H9 (cell line): ENCODE results near the gene AQP3. TPM values are rescaled to one million over a fixed set of nuclear protein-coding genes. Genes with fewer than 3 reads are reported as not detected.

Experiments
- DNase-seq: peaks from one replicate; pipeline ENCODE4 v3.0.0-alpha.2; 2017
- H2AFZ ChIP-seq: one replicate; pipeline ENCODE4 v1.6.1; 2013; ENCODE audit warnings: mild to moderate bottlenecking, low read length, control low read depth, moderate library complexity
- H2AK5ac ChIP-seq: 2 replicates; pipeline ENCODE4 v1.6.1; 2013; ENCODE audit warnings: low read length, control low read depth, mixed read lengths; ENCODE audit not compliant: insufficient read length
- H2BK120ac ChIP-seq: one replicate; pipeline ENCODE4 v1.6.1; 2013; ENCODE audit warnings: low read depth, mild to moderate bottlenecking, low read length, control low read depth, inconsistent platforms; ENCODE audit not compliant: poor library complexity, severe bottlenecking
- H2BK12ac ChIP-seq: 2 replicates; pipeline ENCODE4 v1.6.1; 2013; ENCODE audit warnings: low read length, control low read depth, mixed read lengths, low read depth; ENCODE audit not compliant: insufficient read length
- H2BK15ac ChIP-seq: 2 replicates; pipeline ENCODE4 v1.6.1; 2013; ENCODE audit warnings: low read depth, low read length, control low read depth
- H2BK20ac ChIP-seq: one replicate; pipeline ENCODE4 v1.6.1; 2013; ENCODE audit warnings: low read depth, mild to moderate bottlenecking, low read length, control low read depth, inconsistent platforms; ENCODE audit not compliant: poor library complexity, severe bottlenecking
- H2BK5ac ChIP-seq: 2 replicates; pipeline ENCODE4 v1.6.1; 2013; ENCODE audit warnings: low read length, control low read depth, mixed read lengths; ENCODE audit not compliant: insufficient read length
- H3K14ac ChIP-seq: 2 replicates; pipeline ENCODE4 v1.6.1; 2013; ENCODE audit warnings: low read length, control low read depth; ENCODE audit not compliant: insufficient read depth
- H3K18ac ChIP-seq: 2 replicates; pipeline ENCODE4 v1.6.1; 2013; ENCODE audit warnings: low read depth, mild to moderate bottlenecking, mixed read lengths, low read length, control low read depth; ENCODE audit not compliant: insufficient read length
- H3K23ac ChIP-seq: 2 replicates; pipeline ENCODE4 v1.6.1; 2013; ENCODE audit warnings: low read length, control low read depth, mixed read lengths, low read depth; ENCODE audit not compliant: insufficient read length
- H3K23me2 ChIP-seq: 2 replicates; pipeline ENCODE4 v1.6.1; 2013; ENCODE audit warnings: low read depth, mild to moderate bottlenecking, mixed read lengths, low read length, control low read depth; ENCODE audit not compliant: insufficient read length, poor library complexity, severe bottlenecking
- H3K27ac ChIP-seq: 2 replicates; pipeline ENCODE4 v1.5.1; 2013; ENCODE audit warnings: low read length, control low read depth, mixed read lengths, low read depth; ENCODE audit not compliant: insufficient read length
- H3K27me3 ChIP-seq: 2 replicates; pipeline ENCODE4 v1.6.1; 2013; ENCODE audit warnings: low read length, control low read depth, inconsistent platforms; ENCODE audit not compliant: insufficient read depth
- H3K4ac ChIP-seq: 2 replicates; pipeline ENCODE4 v1.6.1; 2013; ENCODE audit warnings: low read depth, mild to moderate bottlenecking, control low read depth, inconsistent platforms, low read length, moderate library complexity
- H3K4me1 ChIP-seq: 2 replicates; pipeline ENCODE4 v1.6.1; 2013; ENCODE audit warnings: low read length, control low read depth, inconsistent platforms; ENCODE audit not compliant: insufficient read depth
- H3K4me2 ChIP-seq: 2 replicates; pipeline ENCODE4 v1.6.1; 2013; ENCODE audit warnings: low read length, control low read depth, mixed read lengths; ENCODE audit not compliant: insufficient read length, insufficient read depth
- H3K56ac ChIP-seq: 2 replicates; pipeline ENCODE4 v1.6.1; 2013; ENCODE audit warnings: low read depth, mild to moderate bottlenecking, mixed read lengths, low read length, control low read depth; ENCODE audit not compliant: insufficient read length
- H3K79me1 ChIP-seq: 2 replicates; pipeline ENCODE4 v1.6.1; 2013; ENCODE audit warnings: low read depth, mild to moderate bottlenecking, moderate library complexity, low read length, control low read depth, inconsistent platforms; ENCODE audit not compliant: insufficient read depth, poor library complexity, severe bottlenecking
- H3K79me2 ChIP-seq: 2 replicates; pipeline ENCODE4 v1.6.1; 2013; ENCODE audit warnings: low read length, control low read depth, inconsistent platforms; ENCODE audit not compliant: insufficient read depth
- H3K9ac ChIP-seq: 2 replicates; pipeline ENCODE4 v1.6.1; 2013; ENCODE audit warnings: low read length, control low read depth, mixed read lengths; ENCODE audit not compliant: insufficient read length; ENCODE audit errors: extremely low read depth
- H3K9me3 ChIP-seq: one replicate; pipeline ENCODE4 v1.6.1; 2013; ENCODE audit warnings: low read depth, low read length, inconsistent platforms; ENCODE audit not compliant: control insufficient read depth
- H3T11ph ChIP-seq: one replicate; pipeline ENCODE4 v1.6.1; 2013; ENCODE audit warnings: mild to moderate bottlenecking, low read length, control low read depth, inconsistent platforms
- H4K20me1 ChIP-seq: one replicate; pipeline ENCODE4 v1.6.1; 2013; ENCODE audit not compliant: control insufficient read depth, insufficient read length, insufficient read depth
- H4K5ac ChIP-seq: 2 replicates; pipeline ENCODE4 v1.6.1; 2013; ENCODE audit warnings: low read depth, mild to moderate bottlenecking, mixed read lengths, low read length, control low read depth; ENCODE audit not compliant: insufficient read length
- H4K8ac ChIP-seq: replicated peaks from 2 replicates; pipeline ENCODE4 v1.6.1; 2013; ENCODE audit warnings: low read length, control low read depth, mixed read lengths, low read depth; ENCODE audit not compliant: insufficient read length
- H4K91ac ChIP-seq: 2 replicates; pipeline ENCODE4 v1.6.1; 2013; ENCODE audit warnings: low read depth, mild to moderate bottlenecking, moderate library complexity, mixed read lengths, low read length, control low read depth; ENCODE audit not compliant: insufficient read length
- H3K27ac Mint-ChIP-seq, 3 experiments: 2 replicates in 2 of 3; 3 replicates in 1 of 3; pipeline ENCODE4 v1.8.0; 2020 to 2021; ENCODE audit warnings: mixed read lengths in 3 of 3, mild to moderate bottlenecking in 1 of 3, moderate library complexity in 1 of 3
- H3K27me3 Mint-ChIP-seq: 2 replicates; pipeline ENCODE4 v1.8.0; 2021; ENCODE audit warnings: low read depth, mild to moderate bottlenecking, moderate library complexity, mixed read lengths
- H3K36me3 Mint-ChIP-seq, 3 experiments: 2 replicates in 2 of 3; 3 replicates in 1 of 3; pipeline ENCODE4 v1.8.0; 2020 to 2021; ENCODE audit warnings: low read depth in 3 of 3, mixed read lengths in 3 of 3; ENCODE audit not compliant: insufficient read depth in 1 of 3
- H3K4me1 Mint-ChIP-seq, 2 experiments: 2 replicates each; pipeline ENCODE4 v1.8.0; 2020; ENCODE audit warnings: mixed read lengths in 2 of 2
- H3K4me3 Mint-ChIP-seq, 2 experiments: 2 replicates in 1 of 2; 3 replicates in 1 of 2; pipeline ENCODE4 v1.8.0; 2020 to 2021; ENCODE audit warnings: mild to moderate bottlenecking in 2 of 2, mixed read lengths in 2 of 2, moderate library complexity in 1 of 2
- H3K9me3 Mint-ChIP-seq, 2 experiments: 2 replicates in 1 of 2; 3 replicates in 1 of 2; pipeline ENCODE4 v1.8.0; 2020; ENCODE audit warnings: mild to moderate bottlenecking in 2 of 2, mixed read lengths in 2 of 2, moderate library complexity in 1 of 2
- WGBS: extraction: QIAGEN DNeasy Blood & Tissue Kit; methylation state at CpG from one replicate; pipeline ENCODE4 v1.1.7; 2013; ENCODE audit warnings: missing lambda C conversion rate, low lambda C conversion rate, mixed read lengths; ENCODE audit not compliant: insufficient read length; ENCODE audit errors: extremely low coverage; 5-methylcytosine and 5-hydroxymethylcytosine counted together
- total RNA-seq: library from RNA; stranded (reverse); gene quantifications from 2 replicates; pipeline ENCODE4 v1.2.1, GENCODE V29; 2021
- TF ChIP-seq, protein P1 (sequence below): fragments of 200-600 bp; sonication (generic); conservative IDR thresholded peaks from 3 replicates; pipeline ENCODE4 v1.8.0; 2021; ENCODE audit warnings: antibody characterized with exemption, mild to moderate bottlenecking

Gene AQP3
- total RNA-seq, 1 experiment from 2014 or later = 1.6 TPM

DNA sequence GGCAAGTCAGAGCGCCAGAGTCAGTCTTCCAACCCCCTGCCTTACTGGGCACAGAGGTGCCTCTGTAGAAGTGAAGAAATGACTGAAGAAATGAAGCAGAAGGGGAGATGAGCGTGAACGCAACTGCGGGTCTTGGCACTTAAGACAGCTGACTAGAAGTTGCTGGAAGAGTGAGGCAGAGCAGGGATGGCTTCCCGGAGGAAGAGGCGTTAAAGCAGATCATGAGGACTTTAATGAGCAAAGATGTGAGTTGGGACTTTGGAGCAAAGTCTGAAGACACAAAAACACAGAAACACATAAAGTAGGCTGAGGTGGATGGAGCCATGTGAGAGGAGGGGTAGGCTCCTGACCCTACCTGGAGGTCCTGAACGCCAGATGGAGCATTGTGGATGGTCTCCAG lies 7.2 kb downstream of the AQP3 start:
- Histone ChIP-seq H4K20me1 (no peaks in the 10 kb centered on the region), H2BK12ac (no peak overlapping the region), H3K23me2 (no peaks in the 10 kb centered on the region), H3K9ac (no peak overlapping the region), H4K5ac (no peak overlapping the region), H2AFZ (no peak overlapping the region), H4K91ac (peak overlapping the region; percentile 63), H3K23ac (no peak overlapping the region), H3K18ac (no peak overlapping the region), H3K14ac (no peak overlapping the region), H4K8ac (no peak overlapping the region), H3T11ph (no peak overlapping the region), H3K79me2 (no peaks in the 10 kb centered on the region), H3K79me1 (no peaks in the 10 kb centered on the region), H2BK20ac (no peak overlapping the region), H3K27ac (no peak overlapping the region), H2BK120ac (no peak overlapping the region), H3K9me3 (no peaks in the 10 kb centered on the region), H2BK15ac (no peak overlapping the region), H3K4me1 (no peaks in the 10 kb centered on the region), H3K27me3 (no peaks in the 10 kb centered on the region), H3K4ac (no peak overlapping the region), H3K56ac (no peak overlapping the region), H2AK5ac (no peak overlapping the region), H3K4me2 (no peak overlapping the region), H2BK5ac (no peak overlapping the region)
- Mint-ChIP-seq H3K36me3 (no peaks in the 10 kb centered on the region), H3K4me3 (no peak overlapping the region), H3K9me3 (no peaks in the 10 kb centered on the region), H3K27ac (no peak overlapping the region), H3K4me1 (peaks cover 20 to 28% of the 10 kb centered on the region in 2 experiments), H3K27me3 (peaks cover 17% of the 10 kb centered on the region)
- no peak for DNase-seq
- WGBS = no CpG with 5 or more reads among the region's 7 CpGs
- TF ChIP-seq, protein P1, sequence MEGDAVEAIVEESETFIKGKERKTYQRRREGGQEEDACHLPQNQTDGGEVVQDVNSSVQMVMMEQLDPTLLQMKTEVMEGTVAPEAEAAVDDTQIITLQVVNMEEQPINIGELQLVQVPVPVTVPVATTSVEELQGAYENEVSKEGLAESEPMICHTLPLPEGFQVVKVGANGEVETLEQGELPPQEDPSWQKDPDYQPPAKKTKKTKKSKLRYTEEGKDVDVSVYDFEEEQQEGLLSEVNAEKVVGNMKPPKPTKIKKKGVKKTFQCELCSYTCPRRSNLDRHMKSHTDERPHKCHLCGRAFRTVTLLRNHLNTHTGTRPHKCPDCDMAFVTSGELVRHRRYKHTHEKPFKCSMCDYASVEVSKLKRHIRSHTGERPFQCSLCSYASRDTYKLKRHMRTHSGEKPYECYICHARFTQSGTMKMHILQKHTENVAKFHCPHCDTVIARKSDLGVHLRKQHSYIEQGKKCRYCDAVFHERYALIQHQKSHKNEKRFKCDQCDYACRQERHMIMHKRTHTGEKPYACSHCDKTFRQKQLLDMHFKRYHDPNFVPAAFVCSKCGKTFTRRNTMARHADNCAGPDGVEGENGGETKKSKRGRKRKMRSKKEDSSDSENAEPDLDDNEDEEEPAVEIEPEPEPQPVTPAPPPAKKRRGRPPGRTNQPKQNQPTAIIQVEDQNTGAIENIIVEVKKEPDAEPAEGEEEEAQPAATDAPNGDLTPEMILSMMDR = no peak
